Vagina (tissue), 2 donors: ENCODE measurements around the gene SETD2. TPM values are rescaled to one million over a fixed set of nuclear protein-coding genes. Genes with fewer than 3 reads are reported as not detected.

Experiments
- DNase-seq, 2 donors: peaks; one replicate each; pipeline ENCODE4 v3.0.0-alpha.2; 2017; ENCODE audit errors: extremely low spot score in 2 of 2
- H3K27ac ChIP-seq: fragments of 200-600 bp; sonication (generic); one replicate; pipeline ENCODE4 v1.5.1; 2019
- H3K27me3 ChIP-seq: fragments of 200-600 bp; sonication (generic); one replicate; pipeline ENCODE4 v1.5.1; 2019
- H3K36me3 ChIP-seq, 2 donors: fragments of 200-600 bp; sonication (generic); one replicate each; pipeline ENCODE4 v1.5.1; 2017 to 2019
- H3K4me1 ChIP-seq: fragments of 200-600 bp; sonication (generic); one replicate; pipeline ENCODE4 v1.5.1; 2019
- H3K4me3 ChIP-seq, 2 donors: fragments of 200-600 bp; sonication (generic); 1 replicate in 1 of 2; 2 replicates in 1 of 2; pipeline ENCODE4 v1.5.1; 2016 to 2019
- H3K9me3 ChIP-seq: fragments of 200-600 bp; sonication (generic); one replicate; pipeline ENCODE4 v1.5.1; 2019
- CTCF ChIP-seq, 3 experiments: fragments of 450-650 bp in 2 of 3; fragments of 200-600 bp in 1 of 3; sonication (generic) in 1 of 3; IDR thresholded peaks; one replicate each; pipeline ENCODE4 v1.5.1; 2017 to 2019; ENCODE audit warnings: antibody characterized with exemption in 3 of 3, mild to moderate bottlenecking in 2 of 3, moderate library complexity in 2 of 3
- POLR2A ChIP-seq, 2 donors: fragments of 450-650 bp; IDR thresholded peaks; one replicate each; pipeline ENCODE4 v1.6.1; 2017; ENCODE audit warnings: antibody characterized with exemption in 2 of 2, mild to moderate bottlenecking in 2 of 2, moderate library complexity in 2 of 2
- POLR2AphosphoS5 ChIP-seq, 2 donors: sonication (generic); formaldehyde crosslinking; IDR thresholded peaks; one replicate each; pipeline ENCODE4 v1.9.0; 2017; ENCODE audit warnings: antibody characterized with exemption in 2 of 2, mild to moderate bottlenecking in 2 of 2, low read depth in 1 of 2; ENCODE audit not compliant: insufficient read depth in 1 of 2
- intact Hi-C: fragments of 100-400 bp; cut with DNase I; formaldehyde crosslinking; loops from one replicate; pipeline ENCODE4 v1.15.1; 2023
- total RNA-seq: library from RNA; depleted of rRNA; stranded (reverse); fragments of >200 nt; gene quantifications from one replicate; pipeline ENCODE4 v1.2.3, GENCODE V29; 2016

SETD2 gene
- total RNA-seq, 1 donor from 2014 or later = 55.5 TPM

GRCh38 chr3:47019201-47019600 is 144.7 kb downstream of the SETD2 start:
- H3K27ac ChIP-seq = no peak overlapping the region
- intact Hi-C loops = no loop called here
- H3K4me1 ChIP-seq = peaks cover 12% of the 10 kb centered on the region
- no peak overlapping the region for H3K4me3 ChIP-seq
- no peaks in the 10 kb centered on the region for H3K27me3 ChIP-seq
- H3K36me3 ChIP-seq = peaks cover 5 to 41% of the 10 kb centered on the region in 2 donors
- TF ChIP-seq POLR2A (IDR thresholded peaks at IDR 0.05) (no peak), POLR2AphosphoS5 (IDR thresholded peaks at IDR 0.05; ENCODE audit: insufficient read depth in 1 of 2, low read depth in 1 of 2) (no peak), CTCF (IDR thresholded peaks at IDR 0.05) (no peak)
- DNase-seq = no peak
- no peaks in the 10 kb centered on the region for H3K9me3 ChIP-seq

GRCh38 chr3:47018269-47018611 is 145.7 kb downstream of the SETD2 start:
- no peaks in the 10 kb centered on the region for H3K9me3 ChIP-seq
- intact Hi-C loops = no loop called here
- no peak overlapping the region for H3K4me3 ChIP-seq
- peaks cover 5 to 46% of the 10 kb centered on the region in 2 donors for H3K36me3 ChIP-seq
- no peak for DNase-seq
- H3K27ac ChIP-seq = no peak overlapping the region
- peaks cover 12% of the 10 kb centered on the region for H3K4me1 ChIP-seq
- no peak for TF ChIP-seq POLR2AphosphoS5 (IDR thresholded peaks at IDR 0.05; ENCODE audit: insufficient read depth in 1 of 2, low read depth in 1 of 2)
- TF ChIP-seq POLR2A (IDR thresholded peaks at IDR 0.05) = no peak
- TF ChIP-seq CTCF (IDR thresholded peaks at IDR 0.05) = no peak
- H3K27me3 ChIP-seq = no peaks in the 10 kb centered on the region

GRCh38 chr3:47017504-47018268 is 146.2 kb downstream of the SETD2 start:
- Histone ChIP-seq H3K4me3 (no peak overlapping the region), H3K27ac (no peak overlapping the region), H3K9me3 (no peaks in the 10 kb centered on the region), H3K36me3 (peaks cover 5 to 46% of the 10 kb centered on the region in 2 donors), H3K27me3 (no peaks in the 10 kb centered on the region), H3K4me1 (peaks cover 8% of the 10 kb centered on the region)
- no peak for TF ChIP-seq CTCF (IDR thresholded peaks at IDR 0.05)
- TF ChIP-seq POLR2A (IDR thresholded peaks at IDR 0.05) = no peak
- TF ChIP-seq POLR2AphosphoS5 (IDR thresholded peaks at IDR 0.05; ENCODE audit: insufficient read depth in 1 of 2, low read depth in 1 of 2) = no peak
- no peak for DNase-seq
- intact Hi-C loops = no loop called here

GRCh38 chr3:47016934-47017435 is 146.9 kb downstream of the SETD2 start:
- no peak overlapping the region for H3K4me3 ChIP-seq
- H3K9me3 ChIP-seq = no peaks in the 10 kb centered on the region
- no peaks in the 10 kb centered on the region for H3K27me3 ChIP-seq
- no peak overlapping the region for H3K27ac ChIP-seq
- peaks cover 1% of the 10 kb centered on the region for H3K4me1 ChIP-seq
- DNase-seq = no peak
- H3K36me3 ChIP-seq = peaks cover 5 to 46% of the 10 kb centered on the region in 2 donors
- TF ChIP-seq POLR2AphosphoS5 (IDR thresholded peaks at IDR 0.05; ENCODE audit: insufficient read depth in 1 of 2, low read depth in 1 of 2) (no peak), CTCF (IDR thresholded peaks at IDR 0.05) (no peak)
- intact Hi-C loops = no loop called here
